NCI-H2107 (cell line): ENCODE measurements around the gene EGLN2.
"Not testable (repeated sequence)": the region's sequence is repeated elsewhere in the genome, so short reads cannot be mapped to it uniquely, and the experiment has no call there.

ENCODE experiments used
- DNase-seq: peaks from one replicate; lab custom pipeline; 2025; lab: John Stamatoyannopoulos, UW

EGLN2 gene

DNA sequence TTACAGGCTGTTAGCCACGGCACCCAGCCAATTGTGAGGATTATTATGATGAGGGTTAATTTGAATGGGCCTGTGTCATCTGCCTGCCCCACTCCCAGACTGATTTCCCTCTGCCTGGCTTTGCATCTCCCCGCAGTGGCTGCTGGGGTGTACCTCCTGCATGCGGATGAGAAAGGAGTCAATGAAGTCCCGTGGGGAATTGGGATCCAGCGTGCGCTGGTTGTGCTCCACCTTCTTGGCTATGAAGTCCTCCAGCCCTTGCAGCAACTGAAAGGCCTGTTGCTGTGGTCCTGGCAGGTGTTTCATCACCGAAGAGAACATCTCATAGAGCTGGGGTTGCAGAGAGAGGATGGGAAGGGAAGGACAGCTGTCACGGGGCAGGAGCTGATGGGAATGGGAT lies 47.7 kb downstream of the EGLN2 start:
- not testable (repeated sequence) for DNase-seq

DNA sequence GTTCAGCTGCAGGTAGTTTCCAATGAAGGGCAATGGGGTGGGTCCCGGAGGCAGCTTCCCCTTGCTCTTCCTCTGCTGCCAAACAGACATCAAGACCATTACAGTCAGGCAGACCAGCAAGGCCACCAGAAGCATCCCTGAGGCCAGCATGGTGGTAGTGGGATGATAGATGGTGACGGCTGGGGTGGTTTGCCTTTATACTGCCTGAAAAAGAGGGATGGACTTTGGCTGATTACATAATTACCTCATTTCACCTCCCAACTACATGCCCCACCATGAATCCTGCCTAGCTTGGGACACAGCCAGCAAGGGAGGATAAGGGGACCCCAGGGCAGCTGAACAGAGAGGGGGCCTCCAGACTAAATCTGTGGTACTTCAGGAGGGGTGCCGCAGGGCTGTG lies 51.3 kb downstream of the EGLN2 start, which contains the start of gene CYP2A6:
Gene CYP2A6 (minus strand): TSS at position 171 of the 400 bp plus-strand sequence. CDS start 21 bp downstream, at position 150.
- not testable (repeated sequence) for DNase-seq

DNA sequence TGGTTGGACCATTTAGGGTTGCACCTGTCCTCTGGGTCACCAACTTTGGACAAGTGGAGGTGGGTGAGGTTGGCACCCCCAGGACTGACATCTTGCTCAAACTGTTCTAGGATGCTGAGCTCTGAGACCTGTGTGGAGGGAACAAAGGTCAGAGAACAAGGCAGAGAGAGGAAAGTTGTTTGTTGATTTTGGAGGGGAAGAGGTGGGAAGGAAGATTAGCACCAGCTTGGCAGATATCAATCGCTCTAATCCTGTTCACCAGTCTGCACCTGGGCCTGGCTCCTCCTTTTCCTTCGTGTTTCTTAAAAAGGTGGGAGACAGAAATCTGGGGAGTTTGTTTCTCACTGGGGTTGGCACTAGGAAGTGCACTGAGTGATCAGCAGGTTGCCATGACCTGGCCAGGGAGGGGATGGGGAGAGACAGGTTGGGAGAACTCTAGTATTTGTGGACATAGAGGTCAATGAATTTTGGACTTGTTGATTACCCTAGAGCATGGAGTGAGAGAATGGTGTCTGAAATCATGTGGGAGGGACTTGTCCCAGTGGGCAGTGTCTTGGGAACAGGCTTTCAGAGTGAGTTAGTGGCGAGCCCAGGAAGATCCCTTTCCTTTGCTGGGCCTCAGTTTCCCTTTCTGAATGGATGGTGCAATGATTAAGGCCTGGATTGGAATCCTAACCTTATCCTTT lies 53.6 kb downstream of the EGLN2 start:
- not testable (repeated sequence) for DNase-seq
